Measurements from ENCODE around the gene ACTR5.

ACTR5 gene

DNA sequence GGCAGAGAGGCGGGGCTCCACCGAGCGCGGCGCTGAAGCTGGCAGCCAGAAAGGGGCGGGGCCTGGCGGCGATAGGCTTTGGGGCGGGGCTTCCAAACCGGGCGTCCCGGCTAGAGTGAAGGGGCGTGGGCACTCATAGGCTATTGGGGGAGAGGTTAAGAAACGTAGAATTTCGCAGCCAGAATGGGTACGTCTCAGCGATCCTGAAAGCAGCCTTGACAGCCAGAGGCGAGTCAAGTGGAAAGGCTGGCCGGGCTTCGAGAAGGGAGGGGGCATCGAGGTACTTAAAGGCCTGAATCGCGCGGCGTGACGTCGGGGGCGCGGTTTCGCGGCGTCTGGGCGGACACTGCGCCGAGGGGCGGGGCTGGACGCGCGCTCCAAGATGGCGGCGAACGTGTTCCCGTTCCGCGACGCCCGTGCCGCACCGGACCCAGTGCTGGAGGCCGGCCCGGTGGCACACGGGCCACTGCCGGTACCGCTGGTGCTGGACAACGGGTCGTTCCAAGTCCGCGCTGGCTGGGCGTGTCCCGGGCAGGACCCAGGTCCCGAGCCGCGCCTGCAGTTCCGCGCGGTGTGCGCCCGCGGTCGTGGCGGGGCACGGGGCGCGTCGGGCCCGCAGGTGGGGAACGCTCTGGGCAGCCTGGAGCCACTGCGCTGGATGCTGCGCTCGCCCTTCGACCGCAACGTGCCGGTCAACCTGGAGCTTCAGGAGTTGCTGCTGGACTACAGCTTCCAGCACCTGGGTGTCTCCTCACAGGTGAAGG lies at the start of gene ACTR5:
TSS of gene ACTR5 (plus strand) at position 364 of the 764 bp plus-strand sequence. CDS start at position 383, 19 bp downstream.
- DNase-seq (peak; percentile 93), ATAC-seq (replicated peaks) (peak; percentile 90 to 93)
- H3K4me1 Mint-ChIP-seq = peaks cover 16 to 18% of the 10 kb centered on the region in 2 donors
- H3K27me3 Mint-ChIP-seq = peaks cover 0 to 6% of the 10 kb centered on the region in 2 donors
- H3K4me3 Mint-ChIP-seq = peak within 1 kb of the TSS; percentile 97 to 98
- peak within 1 kb of the TSS; percentile 98 for H3K27ac Mint-ChIP-seq
- peaks cover 4 to 6% of the 10 kb centered on the region in 2 donors for H3K36me3 Mint-ChIP-seq
- no peaks in the 10 kb centered on the region for H3K9me3 Mint-ChIP-seq

DNA sequence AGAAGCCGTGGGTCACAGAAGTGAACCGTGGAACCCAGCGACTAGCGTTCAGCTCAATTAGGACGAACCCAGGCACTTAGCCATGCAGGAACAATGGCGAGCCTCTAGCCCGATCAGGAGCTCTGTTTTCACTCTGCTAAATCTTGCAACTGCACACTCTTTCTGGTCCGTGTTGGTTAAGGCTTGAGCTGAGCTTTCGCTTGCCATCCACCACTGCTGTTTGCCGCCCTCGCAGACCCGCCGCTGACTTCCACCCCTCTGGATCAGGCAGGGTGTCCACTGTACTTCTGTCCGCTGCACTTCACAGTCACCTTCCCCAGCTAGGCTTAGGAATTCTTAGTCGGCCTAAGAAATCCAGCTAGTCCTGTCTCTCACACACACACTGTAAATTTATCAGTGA lies 49.7 kb upstream of the ACTR5 start:
- Mint-ChIP-seq H3K4me3 (no peak overlapping the region), H3K27me3 (peaks cover 33 to 54% of the 10 kb centered on the region in 2 donors), H3K27ac (no peak overlapping the region), H3K9me3 (peaks cover 0 to 2% of the 10 kb centered on the region in 2 donors), H3K4me1 (no peaks in the 10 kb centered on the region), H3K36me3 (no peaks in the 10 kb centered on the region)
- no peak for ATAC-seq (replicated peaks)
- DNase-seq = no peak

DNA sequence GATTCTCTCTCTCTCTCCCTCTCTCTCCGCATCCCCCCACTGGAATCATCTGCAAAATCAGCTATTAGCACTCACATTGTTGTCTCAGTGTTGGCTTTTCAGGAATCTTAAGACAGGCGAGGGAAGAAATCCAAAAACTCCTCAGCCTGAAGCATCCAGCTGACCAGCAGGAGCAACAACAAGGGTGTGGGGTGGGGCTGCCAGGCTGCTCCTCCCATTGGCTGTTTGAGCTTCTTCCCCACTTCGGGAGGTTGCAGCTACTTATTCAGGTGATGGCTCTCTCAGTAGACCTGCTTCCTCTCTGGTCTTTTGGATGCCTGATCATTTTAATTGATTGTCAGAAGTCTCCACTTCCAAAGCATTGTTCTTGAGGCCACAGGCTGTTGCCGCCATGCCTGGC lies 48.1 kb upstream of the ACTR5 start:
- no peaks in the 10 kb centered on the region for H3K9me3 Mint-ChIP-seq

GRCh38 chr20:38700926-38701325 lies 47.3 kb upstream of the ACTR5 start:
- Mint-ChIP-seq H3K27me3 (peaks cover 37 to 47% of the 10 kb centered on the region in 2 donors), H3K4me3 (no peak overlapping the region), H3K9me3 (no peaks in the 10 kb centered on the region), H3K27ac (no peak overlapping the region), H3K36me3 (no peaks in the 10 kb centered on the region), H3K4me1 (no peaks in the 10 kb centered on the region)
- DNase-seq (no peak), ATAC-seq (replicated peaks) (no peak)

More for the DNA sequence above, 48.1 kb upstream of the ACTR5 start:
- Mint-ChIP-seq H3K27me3 (peaks cover 37 to 55% of the 10 kb centered on the region in 2 donors), H3K4me1 (no peaks in the 10 kb centered on the region), H3K4me3 (no peak overlapping the region), H3K36me3 (no peaks in the 10 kb centered on the region), H3K27ac (no peak overlapping the region)
- DNase-seq (no peak), ATAC-seq (replicated peaks) (no peak)

DNA sequence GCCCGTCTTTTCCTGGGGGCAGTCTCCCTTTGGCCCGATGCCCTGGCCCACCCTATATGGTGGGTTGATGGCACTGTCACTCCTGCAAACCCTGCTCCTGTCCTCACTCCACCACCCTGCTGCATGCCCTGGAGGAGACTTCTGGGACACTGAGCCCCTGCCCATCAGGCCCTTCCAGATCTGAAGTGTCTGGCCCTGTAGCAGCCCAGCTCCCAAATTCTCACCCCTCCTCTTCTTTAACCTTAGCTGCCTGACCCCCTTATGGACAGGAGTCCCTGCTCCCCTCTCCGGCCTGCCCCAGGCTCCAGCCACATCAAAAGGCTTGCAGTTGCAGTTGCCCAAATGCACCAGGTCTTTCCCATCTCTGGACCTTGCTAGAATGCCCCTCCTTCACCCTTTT lies 44.7 kb upstream of the ACTR5 start:
- Mint-ChIP-seq H3K36me3 (no peaks in the 10 kb centered on the region), H3K27me3 (peaks cover 44 to 56% of the 10 kb centered on the region in 2 donors), H3K4me1 (no peaks in the 10 kb centered on the region), H3K9me3 (no peaks in the 10 kb centered on the region), H3K27ac (no peak overlapping the region), H3K4me3 (no peak overlapping the region)
- ATAC-seq (replicated peaks) = no peak
- no peak for DNase-seq

- Mint-ChIP-seq H3K27me3 (peaks cover 46 to 62% of the 10 kb centered on the region in 2 donors), H3K4me1 (no peaks in the 10 kb centered on the region), H3K36me3 (no peaks in the 10 kb centered on the region), H3K4me3 (no peak overlapping the region), H3K27ac (no peak overlapping the region), H3K9me3 (no peaks in the 10 kb centered on the region)
- ATAC-seq (replicated peaks) (no peak), DNase-seq (no peak)
Measured at GRCh38 chr20:38704136-38704535, 44.1 kb upstream of the ACTR5 start.

- no peaks in the 10 kb centered on the region for H3K4me1 Mint-ChIP-seq
- H3K9me3 Mint-ChIP-seq = peaks cover 0 to 1% of the 10 kb centered on the region in 2 donors
- DNase-seq = no peak
- no peak overlapping the region for H3K4me3 Mint-ChIP-seq
- no peak overlapping the region for H3K27ac Mint-ChIP-seq
- H3K36me3 Mint-ChIP-seq = no peaks in the 10 kb centered on the region
- H3K27me3 Mint-ChIP-seq = peaks cover 49 to 70% of the 10 kb centered on the region in 2 donors
- ATAC-seq (replicated peaks) = no peak
Measured at GRCh38 chr20:38706509-38706908, 41.8 kb upstream of the ACTR5 start.

DNA sequence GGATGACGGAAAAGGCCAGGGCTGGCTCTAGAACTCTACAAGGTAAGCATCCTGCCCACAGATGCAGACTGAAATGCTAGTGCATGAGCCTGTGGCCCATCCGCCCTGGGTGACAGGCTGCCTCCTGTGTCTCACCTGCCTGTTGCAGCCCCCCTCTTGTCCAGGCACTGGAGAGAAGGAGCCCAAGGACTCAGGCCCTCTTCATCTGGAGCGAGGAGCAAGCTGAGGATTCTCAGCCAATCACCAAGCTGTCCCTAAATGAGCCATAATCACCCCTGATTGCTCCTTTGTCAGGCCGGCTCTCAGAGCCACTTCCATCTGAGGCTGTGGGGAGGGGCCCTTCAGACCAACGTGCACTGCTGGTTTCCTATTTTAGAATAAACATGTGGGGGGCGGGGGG lies 34.0 kb upstream of the ACTR5 start:
- Mint-ChIP-seq H3K27me3 (peaks cover 53 to 72% of the 10 kb centered on the region in 2 donors), H3K4me3 (no peak overlapping the region)
- no peak for DNase-seq

GRCh38 chr20:38715646-38716045 lies 32.6 kb upstream of the ACTR5 start:
- no peak for DNase-seq
- Mint-ChIP-seq H3K27me3 (peaks cover 57 to 74% of the 10 kb centered on the region in 2 donors), H3K27ac (no peak overlapping the region)

More for the DNA sequence above, 34.0 kb upstream of the ACTR5 start:
- peaks cover 0 to 1% of the 10 kb centered on the region in 2 donors for H3K9me3 Mint-ChIP-seq
- ATAC-seq (replicated peaks) = no peak
- H3K36me3 Mint-ChIP-seq = no peaks in the 10 kb centered on the region
- no peak overlapping the region for H3K27ac Mint-ChIP-seq
- no peaks in the 10 kb centered on the region for H3K4me1 Mint-ChIP-seq

GRCh38 chr20:38722683-38723016 lies 25.6 kb upstream of the ACTR5 start:
- peak overlapping the region in 1 of 2 donors; percentile 73 for H3K4me3 Mint-ChIP-seq
- peaks cover 45 to 56% of the 10 kb centered on the region in 2 donors for H3K4me1 Mint-ChIP-seq
- peaks cover 9 to 13% of the 10 kb centered on the region in 2 donors for H3K36me3 Mint-ChIP-seq
- H3K27ac Mint-ChIP-seq = peak overlapping the region; percentile 21
- peaks cover 0 to 4% of the 10 kb centered on the region in 2 donors for H3K9me3 Mint-ChIP-seq
- H3K27me3 Mint-ChIP-seq = peaks cover 78 to 100% of the 10 kb centered on the region in 2 donors
- peak in 1 of 2 donors; percentile 8 for ATAC-seq (replicated peaks)
- no peak for DNase-seq

More at GRCh38 chr20:38715646-38716045, 32.6 kb upstream of the ACTR5 start:
- Mint-ChIP-seq H3K9me3 (peaks cover 0 to 1% of the 10 kb centered on the region in 2 donors), H3K36me3 (no peaks in the 10 kb centered on the region), H3K4me1 (no peaks in the 10 kb centered on the region), H3K4me3 (no peak overlapping the region)
- no peak for ATAC-seq (replicated peaks)

GRCh38 chr20:38723017-38723847 lies 25.0 kb upstream of the ACTR5 start:
- H3K27me3 Mint-ChIP-seq = peaks cover 79 to 100% of the 10 kb centered on the region in 2 donors

DNA sequence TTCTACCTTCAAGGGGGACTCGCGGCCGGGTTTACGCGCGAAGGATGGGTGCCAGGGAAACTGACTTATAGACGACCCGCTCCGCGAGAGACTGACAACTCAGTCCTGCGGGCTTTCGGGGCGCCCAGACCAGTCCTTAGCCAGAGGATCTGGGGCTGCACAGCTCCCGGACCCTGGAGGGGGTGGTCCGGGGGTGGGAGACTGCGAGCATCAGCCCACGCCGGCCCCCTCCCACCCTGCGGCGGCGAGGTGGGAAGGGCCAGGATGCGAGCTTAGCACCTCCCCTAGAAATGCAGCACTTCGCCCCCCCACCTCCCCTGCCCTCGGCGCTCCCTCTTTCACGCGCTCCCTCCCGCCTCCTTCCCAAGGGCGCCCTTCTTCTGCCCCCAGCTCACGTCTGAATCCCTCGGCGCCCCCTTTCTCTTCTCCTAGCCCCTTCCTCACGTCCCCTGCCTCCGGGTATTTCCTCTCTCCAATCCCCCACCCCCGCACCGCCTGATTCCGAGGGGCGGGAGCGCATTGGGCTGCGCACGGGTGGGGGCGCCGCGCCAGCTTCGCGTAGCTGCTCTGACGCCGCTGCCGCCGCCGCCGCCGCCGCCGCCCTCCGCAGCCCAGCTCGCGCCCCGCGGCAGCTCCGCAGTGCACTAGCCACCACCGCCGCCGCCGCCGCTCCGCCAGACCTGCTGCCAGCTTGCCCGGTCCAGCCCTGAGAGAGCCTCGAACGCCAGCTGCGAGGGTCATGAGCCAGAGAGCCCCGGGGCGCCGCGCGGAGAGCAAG lies 24.2 kb upstream of the ACTR5 start, which contains the start of gene SLC32A1:
TSS of gene SLC32A1 (plus strand) at position 639 of the 778 bp plus-strand sequence. CDS start 239 bp downstream, outside the sequence.
- H3K4me3 Mint-ChIP-seq = peak within 1 kb of the TSS; percentile 61 to 73
- peaks cover 0 to 8% of the 10 kb centered on the region in 2 donors for H3K9me3 Mint-ChIP-seq
- H3K4me1 Mint-ChIP-seq = peaks cover 54 to 66% of the 10 kb centered on the region in 2 donors
- H3K27ac Mint-ChIP-seq = peak within 1 kb of the TSS; percentile 82
- DNase-seq = no peak
- peaks cover 13 to 19% of the 10 kb centered on the region in 2 donors for H3K36me3 Mint-ChIP-seq
- H3K27me3 Mint-ChIP-seq = peaks cover 83 to 99% of the 10 kb centered on the region in 2 donors
- ATAC-seq (replicated peaks) = no peak

More at GRCh38 chr20:38723017-38723847, 25.0 kb upstream of the ACTR5 start:
- H3K4me3 Mint-ChIP-seq = peak overlapping the region; percentile 33 to 73
- DNase-seq (no peak), ATAC-seq (replicated peaks) (peak; percentile 26 to 37)
- H3K9me3 Mint-ChIP-seq = peaks cover 0 to 7% of the 10 kb centered on the region in 2 donors
- peaks cover 51 to 62% of the 10 kb centered on the region in 2 donors for H3K4me1 Mint-ChIP-seq
- peak overlapping the region; percentile 21 for H3K27ac Mint-ChIP-seq
- H3K36me3 Mint-ChIP-seq = peaks cover 11 to 19% of the 10 kb centered on the region in 2 donors

DNA sequence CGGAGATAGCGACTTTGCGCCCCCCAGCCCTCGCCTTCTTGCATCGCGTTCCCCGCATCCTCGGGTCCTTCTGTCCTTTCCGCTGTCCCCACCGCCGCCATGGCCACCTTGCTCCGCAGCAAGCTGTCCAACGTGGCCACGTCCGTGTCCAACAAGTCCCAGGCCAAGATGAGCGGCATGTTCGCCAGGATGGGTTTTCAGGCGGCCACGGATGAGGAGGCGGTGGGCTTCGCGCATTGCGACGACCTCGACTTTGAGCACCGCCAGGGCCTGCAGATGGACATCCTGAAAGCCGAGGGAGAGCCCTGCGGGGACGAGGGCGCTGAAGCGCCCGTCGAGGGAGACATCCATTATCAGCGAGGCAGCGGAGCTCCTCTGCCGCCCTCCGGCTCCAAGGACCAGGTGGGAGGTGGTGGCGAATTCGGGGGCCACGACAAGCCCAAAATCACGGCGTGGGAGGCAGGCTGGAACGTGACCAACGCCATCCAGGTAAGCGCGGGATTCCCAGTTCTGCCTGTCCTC lies 23.6 kb upstream of the ACTR5 start:
- peak overlapping the region; percentile 77 for H3K27ac Mint-ChIP-seq
- DNase-seq = no peak
- H3K36me3 Mint-ChIP-seq = peaks cover 16 to 19% of the 10 kb centered on the region in 2 donors
- no peak for ATAC-seq (replicated peaks)
- H3K9me3 Mint-ChIP-seq = peaks cover 0 to 8% of the 10 kb centered on the region in 2 donors
- peaks cover 83 to 99% of the 10 kb centered on the region in 2 donors for H3K27me3 Mint-ChIP-seq
- peaks cover 57 to 73% of the 10 kb centered on the region in 2 donors for H3K4me1 Mint-ChIP-seq
- peak overlapping the region; percentile 28 to 73 for H3K4me3 Mint-ChIP-seq
